Mesenchymal stem cell (in vitro differentiated cells and primary cell): ENCODE results near the gene ZNF266.

Experiments
- DNase-seq: peaks from one replicate; pipeline ENCODE4 v3.0.0-alpha.2; 2013
- H2AFZ ChIP-seq: one replicate; pipeline ENCODE4 v1.6.1; 2013; ENCODE audit warnings: low read depth, mild to moderate bottlenecking, control low read depth, inconsistent platforms, low read length, moderate library complexity
- H2AK5ac ChIP-seq: 2 replicates; pipeline ENCODE4 v1.6.1; 2013; ENCODE audit warnings: low read length, moderate library complexity, mild to moderate bottlenecking, inconsistent platforms; ENCODE audit not compliant: severe bottlenecking
- H2BK120ac ChIP-seq: one replicate; pipeline ENCODE4 v1.6.1; 2013; ENCODE audit warnings: low read depth, mild to moderate bottlenecking, inconsistent platforms, low read length, moderate library complexity
- H2BK12ac ChIP-seq, 2 experiments: one replicate each; pipeline ENCODE4 v1.6.1; 2013; ENCODE audit warnings: inconsistent platforms in 2 of 2, low read length in 2 of 2, mild to moderate bottlenecking in 2 of 2, moderate library complexity in 2 of 2, control low read depth in 1 of 2
- H2BK15ac ChIP-seq: one replicate; pipeline ENCODE4 v1.6.1; 2013; ENCODE audit warnings: mild to moderate bottlenecking, low read depth, inconsistent platforms; ENCODE audit not compliant: poor library complexity, severe bottlenecking
- H2BK5ac ChIP-seq: 2 replicates; pipeline ENCODE4 v1.6.1; 2013; ENCODE audit warnings: low read depth, mild to moderate bottlenecking, low read length, control low read depth, inconsistent platforms; ENCODE audit not compliant: poor library complexity, severe bottlenecking
- H3K14ac ChIP-seq, 2 experiments: one replicate each; pipeline ENCODE4 v1.6.1; 2013; ENCODE audit warnings: inconsistent platforms in 2 of 2, low read length in 2 of 2, control low read depth in 1 of 2, mild to moderate bottlenecking in 1 of 2, moderate library complexity in 1 of 2
- H3K18ac ChIP-seq, 2 experiments: one replicate each; pipeline ENCODE4 v1.6.1; 2013; ENCODE audit warnings: inconsistent platforms in 2 of 2, low read length in 2 of 2, control low read depth in 1 of 2, low read depth in 1 of 2, mild to moderate bottlenecking in 1 of 2
- H3K23ac ChIP-seq, 2 experiments: one replicate each; pipeline ENCODE4 v1.6.1; 2013; ENCODE audit warnings: inconsistent platforms in 2 of 2, low read length in 2 of 2, mild to moderate bottlenecking in 2 of 2, moderate library complexity in 2 of 2, control low read depth in 1 of 2
- H3K27ac ChIP-seq: 2 replicates; pipeline ENCODE4 v1.5.1; 2013; ENCODE audit warnings: mild to moderate bottlenecking, moderate library complexity, low read length, control low read depth, inconsistent platforms; ENCODE audit not compliant: poor library complexity, severe bottlenecking
- H3K27me3 ChIP-seq, 2 experiments: 2 replicates each; pipeline versions ENCODE4 v1.6.1 to v1.7.0; 2013; ENCODE audit warnings: low read length in 2 of 2, mild to moderate bottlenecking in 2 of 2, moderate library complexity in 2 of 2, control low read depth in 1 of 2, inconsistent platforms in 1 of 2; ENCODE audit not compliant: control insufficient read depth in 1 of 2, insufficient read depth in 1 of 2
- H3K36me3 ChIP-seq, 2 experiments: 2 replicates each; pipeline versions ENCODE4 v1.6.1 to v1.7.0; 2013; ENCODE audit warnings: low read length in 2 of 2, control low read depth in 1 of 2, inconsistent platforms in 1 of 2, low read depth in 1 of 2, mild to moderate bottlenecking in 1 of 2; ENCODE audit not compliant: insufficient read depth in 2 of 2, control insufficient read depth in 1 of 2
- H3K4ac ChIP-seq, 2 experiments: one replicate each; pipeline ENCODE4 v1.6.1; 2013; ENCODE audit warnings: inconsistent platforms in 2 of 2, low read length in 2 of 2, mild to moderate bottlenecking in 2 of 2, moderate library complexity in 2 of 2, control low read depth in 1 of 2, low read depth in 1 of 2
- H3K4me1 ChIP-seq: 2 replicates; pipeline ENCODE4 v1.6.1; 2013; ENCODE audit warnings: low read depth, low read length, control low read depth; ENCODE audit not compliant: control insufficient read depth, insufficient read depth
- H3K4me2 ChIP-seq: 2 replicates; pipeline ENCODE4 v1.6.1; 2013; ENCODE audit warnings: low read length, mild to moderate bottlenecking, inconsistent platforms; ENCODE audit not compliant: poor library complexity, severe bottlenecking
- H3K4me3 ChIP-seq, 2 experiments: 2 replicates each; pipeline versions ENCODE4 v1.5.1 to v1.7.0; 2013; ENCODE audit warnings: low read length in 2 of 2, mild to moderate bottlenecking in 2 of 2, control low read depth in 1 of 2, low read depth in 1 of 2; ENCODE audit not compliant: insufficient read depth in 1 of 2
- H3K79me1 ChIP-seq: replicated peaks from 2 replicates; pipeline ENCODE4 v1.6.1; 2013; ENCODE audit warnings: mild to moderate bottlenecking, control low read depth, low read length, inconsistent platforms; ENCODE audit not compliant: poor library complexity, severe bottlenecking
- H3K9ac ChIP-seq: 2 replicates; pipeline ENCODE4 v1.7.0; 2013; ENCODE audit warnings: mild to moderate bottlenecking, low read length, moderate library complexity
- H3K9me3 ChIP-seq: 2 replicates; pipeline ENCODE4 v1.7.0; 2013; ENCODE audit warnings: mild to moderate bottlenecking, low read length; ENCODE audit not compliant: control insufficient read depth
- H4K8ac ChIP-seq: one replicate; pipeline ENCODE4 v1.6.1; 2013; ENCODE audit warnings: inconsistent platforms, mild to moderate bottlenecking, low read length, moderate library complexity
- H4K91ac ChIP-seq: one replicate; pipeline ENCODE4 v1.6.1; 2013; ENCODE audit warnings: mild to moderate bottlenecking, low read length, inconsistent platforms
- WGBS: methylation state at CpG from one replicate; pipeline ENCODE4 v1.1.7; 2013; ENCODE audit warnings: mixed read lengths; 5-methylcytosine and 5-hydroxymethylcytosine counted together

ZNF266 gene

GRCh38 chr19:9370738-9371619 is 64.4 kb downstream of the ZNF266 start:
- Histone ChIP-seq H3K23ac (no peak overlapping the region), H3K18ac (no peak overlapping the region), H2AK5ac (no peak overlapping the region), H2BK15ac (no peak overlapping the region), H2BK5ac (no peak overlapping the region), H3K9ac (no peak overlapping the region), H4K91ac (no peak overlapping the region), H2AFZ (no peak overlapping the region), H3K4ac (no peak overlapping the region), H3K4me1 (no peaks in the 10 kb centered on the region), H3K79me1 (no peaks in the 10 kb centered on the region), H3K27me3 (no peaks in the 10 kb centered on the region), H3K9me3 (peaks cover 99% of the 10 kb centered on the region), H3K36me3 (peaks cover 6 to 38% of the 10 kb centered on the region in 2 experiments), H3K4me2 (no peak overlapping the region), H2BK120ac (no peak overlapping the region), H3K4me3 (peak overlapping the region in 1 of 2 experiments; percentile 35), H4K8ac (no peak overlapping the region), H2BK12ac (no peak overlapping the region), H3K27ac (no peak overlapping the region), H3K14ac (no peak overlapping the region)
- DNase-seq = no peak
- 83% methylated on average over 5 of the region's 6 CpGs for WGBS

GRCh38 chr19:9362905-9363304 is 72.5 kb downstream of the ZNF266 start, which contains the start of gene ZNF177:
TSS of gene ZNF177 (plus strand) at chr19:9363013. CDS start at chr19:9378312, 15,299 bp downstream.
- H2AK5ac ChIP-seq = no peak within 1 kb of the TSS
- no peak within 1 kb of the TSS for H4K91ac ChIP-seq
- no peak within 1 kb of the TSS for H3K4ac ChIP-seq
- H4K8ac ChIP-seq = no peak within 1 kb of the TSS
- no peak within 1 kb of the TSS for H3K18ac ChIP-seq
- no peak within 1 kb of the TSS for H2BK15ac ChIP-seq
- H2BK5ac ChIP-seq = no peak within 1 kb of the TSS
- DNase-seq = no peak
- H3K27me3 ChIP-seq = no peaks in the 10 kb centered on the region
- H3K23ac ChIP-seq = no peak within 1 kb of the TSS
- WGBS = 98% methylated on average over 28 of the region's 28 CpGs
- no peaks in the 10 kb centered on the region for H3K4me1 ChIP-seq
- H3K9ac ChIP-seq = peak within 1 kb of the TSS; percentile 36
- no peak within 1 kb of the TSS for H3K27ac ChIP-seq
- no peak within 1 kb of the TSS for H2AFZ ChIP-seq
- peaks cover 9 to 15% of the 10 kb centered on the region in 2 experiments for H3K36me3 ChIP-seq
- no peak within 1 kb of the TSS for H2BK12ac ChIP-seq
- no peak within 1 kb of the TSS for H3K14ac ChIP-seq
- no peak within 1 kb of the TSS for H3K4me2 ChIP-seq
- peaks cover 93% of the 10 kb centered on the region for H3K9me3 ChIP-seq
- no peak within 1 kb of the TSS for H2BK120ac ChIP-seq
- H3K4me3 ChIP-seq = peak within 1 kb of the TSS in 1 of 2 experiments; percentile 55
- H3K79me1 ChIP-seq = no peaks in the 10 kb centered on the region
